ENCODE data around the gene PADI2. TPM values are rescaled to one million over a fixed set of nuclear protein-coding genes. Genes with fewer than 3 reads are reported as not detected.

Gene PADI2
- total RNA-seq, 1 donor from 2014 or later: 0.11 TPM

GRCh38 chr1:17024721-17025120, 94.5 kb downstream of the PADI2 start:
- intact Hi-C loops (cut with micrococcal nuclease): no loop called here

DNA sequence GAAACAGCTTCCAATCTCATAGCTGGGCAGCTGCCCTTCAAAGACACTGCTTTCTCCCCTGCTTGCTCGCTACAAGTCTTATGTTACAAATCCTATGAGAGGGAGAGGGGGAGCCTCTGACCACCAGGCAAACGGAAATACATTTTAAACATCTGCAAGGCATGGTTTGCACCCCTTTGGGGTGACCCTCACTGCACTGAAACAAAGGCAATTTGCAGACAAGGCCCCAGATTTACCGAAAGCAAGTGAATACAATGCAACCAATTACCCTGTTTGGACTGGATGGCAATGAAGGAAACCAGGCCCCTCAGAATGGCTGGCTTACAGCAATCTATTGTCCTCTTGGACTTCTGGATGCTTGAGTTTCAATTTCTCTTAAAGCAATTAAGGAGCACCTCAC, 95.7 kb downstream of the PADI2 start:
- intact Hi-C loops (cut with micrococcal nuclease): no loop called here

GRCh38 chr1:17023102-17023501, 96.1 kb downstream of the PADI2 start:
- intact Hi-C loops (cut with micrococcal nuclease): no loop called here

GRCh38 chr1:17021896-17022295, 97.4 kb downstream of the PADI2 start:
- intact Hi-C loops (cut with micrococcal nuclease): no loop called here

DNA sequence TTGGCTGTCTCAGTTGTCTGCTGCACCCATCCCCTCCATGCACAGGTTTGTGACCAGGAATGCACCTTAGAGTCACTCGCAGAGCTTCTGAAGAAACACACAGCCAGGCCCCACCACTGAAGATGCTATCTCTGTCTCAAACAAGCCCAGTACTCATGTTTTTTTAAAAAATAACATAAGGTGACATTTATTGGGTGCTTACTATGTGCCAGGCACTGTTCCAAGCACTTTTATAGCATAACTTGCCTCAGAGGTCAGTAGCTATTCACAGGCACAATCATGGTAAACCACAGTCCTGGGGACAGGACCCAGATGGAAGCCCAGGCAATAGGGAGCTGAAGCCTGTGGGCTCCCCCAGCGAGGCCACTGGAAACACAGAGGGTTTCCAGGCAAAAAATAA, 98.7 kb downstream of the PADI2 start:
- intact Hi-C loops (cut with micrococcal nuclease): no loop called here

DNA sequence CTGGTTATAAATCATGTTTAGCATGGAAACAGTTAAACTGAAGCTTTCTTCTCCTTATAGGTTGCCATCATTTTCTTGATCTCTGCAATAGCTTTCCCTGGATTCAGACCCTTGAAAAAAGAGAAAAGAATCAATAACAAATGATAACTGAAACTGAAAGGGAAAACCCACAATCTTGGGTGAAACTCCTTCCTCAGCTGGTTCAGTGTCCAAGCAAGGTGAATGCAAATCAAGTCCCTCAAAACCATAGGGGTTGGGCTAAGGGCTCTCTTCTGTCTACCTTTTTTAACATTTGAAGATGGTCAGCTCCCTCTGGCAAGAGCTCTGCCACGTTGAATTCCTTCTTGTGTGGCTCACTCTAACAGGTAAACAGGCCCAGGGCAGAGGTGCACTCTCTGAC, 100.4 kb downstream of the PADI2 start:
- intact Hi-C loops (cut with micrococcal nuclease): no loop called here

DNA sequence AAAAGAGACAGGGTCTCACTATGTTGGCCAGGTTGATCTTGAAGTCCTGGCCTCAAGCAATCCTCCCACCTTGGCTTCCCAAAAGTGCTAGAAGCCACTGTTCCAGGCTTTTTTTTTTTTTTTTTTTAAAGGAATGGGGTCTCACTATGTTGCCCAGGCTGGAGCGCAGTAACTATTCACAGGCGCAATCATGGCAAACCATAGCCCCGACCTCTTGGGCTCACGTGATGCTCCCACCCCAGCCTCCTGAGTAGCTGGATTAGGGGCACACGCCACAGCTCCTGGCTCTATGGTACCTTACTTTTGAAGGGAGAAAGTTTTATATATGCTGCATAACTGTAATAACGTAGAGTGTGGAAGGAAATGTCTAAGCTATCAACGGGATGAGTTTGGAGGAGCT, 101.8 kb downstream of the PADI2 start:
- intact Hi-C loops (cut with micrococcal nuclease): no loop called here

Other genes starting within 250 kb of the PADI2 start
- 2,343 and 2,397 TPM in 2 replicates for gene RNU1-2, start 223.5 kb downstream of the PADI2 start, total RNA-seq
- 25.5 and 26.1 TPM in 2 replicates for gene CROCC, start 197.5 kb downstream of the PADI2 start, total RNA-seq
- not detected in 2 replicates for gene MFAP2, start 138.8 kb downstream of the PADI2 start, total RNA-seq
- 48.7 and 49.4 TPM in 2 replicates for gene ATP13A2, start 107.5 kb downstream of the PADI2 start, total RNA-seq
- gene SDHB, start 65.4 kb downstream of the PADI2 start, total RNA-seq: 75.4 and 81.0 TPM in 2 replicates
- gene PADI1, start 85.7 kb upstream of the PADI2 start, total RNA-seq: not detected in 2 replicates
- gene PADI3, start 129.6 kb upstream of the PADI2 start, total RNA-seq: not detected in 2 replicates
- gene PADI4, start 188.7 kb upstream of the PADI2 start, total RNA-seq: 0.25 TPM in 1 of 2 replicates, not detected in the other